Measurements from ENCODE around the gene EGFR.

Gene EGFR

DNA sequence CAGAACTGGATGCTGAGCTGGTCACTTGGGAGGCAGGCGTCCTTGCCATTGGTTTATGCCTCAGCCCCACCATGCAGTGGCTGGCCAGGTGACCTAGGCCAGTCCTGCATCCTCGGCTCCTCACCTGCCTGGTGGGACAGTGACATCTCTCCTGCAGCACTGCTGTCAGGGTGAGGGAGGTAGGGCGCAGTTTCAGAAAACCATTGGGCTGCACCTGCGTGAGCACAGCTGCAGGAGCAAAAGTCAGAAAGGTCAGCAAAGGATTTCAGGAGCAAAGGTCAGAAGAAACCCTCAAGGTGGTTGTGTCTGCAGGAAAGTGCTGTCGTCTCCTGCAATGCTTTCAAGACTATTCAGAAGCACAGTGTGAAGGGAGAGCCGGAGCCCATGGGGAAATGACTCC is 48.1 kb downstream of the EGFR start:
- Histone ChIP-seq H3K9me3 (ENCODE audit: insufficient read depth, low read length) (0 out of 2 replicates have a peak, but pooled peaks cover 2% of the 10 kb centered on the region), H3K4me2 (ENCODE audit: low read length) (peak overlapping the region; percentile 89), H3K79me2 (ENCODE audit: low read length) (no peaks in the 10 kb centered on the region), H4K20me1 (ENCODE audit: insufficient read depth, low read length) (no peaks in the 10 kb centered on the region), H3K36me3 (replicated peaks; ENCODE audit: low read depth, low read length) (peaks cover 2% of the 10 kb centered on the region), H3K4me1 (ENCODE audit: low read length) (peaks cover 78% of the 10 kb centered on the region), H3K9ac (ENCODE audit: low read length) (peak overlapping the region; percentile 54), H3K4me3 (ENCODE audit: low read length) (peak overlapping the region; percentile 65), H2AFZ (ENCODE audit: low read depth, low read length) (peak overlapping the region; percentile 30; the same call in 1 of the 2 replicates), H3K27ac (ENCODE audit: low read length) (peak overlapping the region; percentile 78), H3K27me3 (ENCODE audit: low read depth, low read length) (peaks cover 19% of the 10 kb centered on the region)
- TF ChIP-seq, protein P1, sequence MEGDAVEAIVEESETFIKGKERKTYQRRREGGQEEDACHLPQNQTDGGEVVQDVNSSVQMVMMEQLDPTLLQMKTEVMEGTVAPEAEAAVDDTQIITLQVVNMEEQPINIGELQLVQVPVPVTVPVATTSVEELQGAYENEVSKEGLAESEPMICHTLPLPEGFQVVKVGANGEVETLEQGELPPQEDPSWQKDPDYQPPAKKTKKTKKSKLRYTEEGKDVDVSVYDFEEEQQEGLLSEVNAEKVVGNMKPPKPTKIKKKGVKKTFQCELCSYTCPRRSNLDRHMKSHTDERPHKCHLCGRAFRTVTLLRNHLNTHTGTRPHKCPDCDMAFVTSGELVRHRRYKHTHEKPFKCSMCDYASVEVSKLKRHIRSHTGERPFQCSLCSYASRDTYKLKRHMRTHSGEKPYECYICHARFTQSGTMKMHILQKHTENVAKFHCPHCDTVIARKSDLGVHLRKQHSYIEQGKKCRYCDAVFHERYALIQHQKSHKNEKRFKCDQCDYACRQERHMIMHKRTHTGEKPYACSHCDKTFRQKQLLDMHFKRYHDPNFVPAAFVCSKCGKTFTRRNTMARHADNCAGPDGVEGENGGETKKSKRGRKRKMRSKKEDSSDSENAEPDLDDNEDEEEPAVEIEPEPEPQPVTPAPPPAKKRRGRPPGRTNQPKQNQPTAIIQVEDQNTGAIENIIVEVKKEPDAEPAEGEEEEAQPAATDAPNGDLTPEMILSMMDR (IDR thresholded peaks at IDR 0.05; ENCODE audit: low read depth, low read length) = no peak
- TF ChIP-seq EZH2phosphoT487 (IDR thresholded peaks at IDR 0.05; ENCODE audit: low read depth) = no peak

DNA sequence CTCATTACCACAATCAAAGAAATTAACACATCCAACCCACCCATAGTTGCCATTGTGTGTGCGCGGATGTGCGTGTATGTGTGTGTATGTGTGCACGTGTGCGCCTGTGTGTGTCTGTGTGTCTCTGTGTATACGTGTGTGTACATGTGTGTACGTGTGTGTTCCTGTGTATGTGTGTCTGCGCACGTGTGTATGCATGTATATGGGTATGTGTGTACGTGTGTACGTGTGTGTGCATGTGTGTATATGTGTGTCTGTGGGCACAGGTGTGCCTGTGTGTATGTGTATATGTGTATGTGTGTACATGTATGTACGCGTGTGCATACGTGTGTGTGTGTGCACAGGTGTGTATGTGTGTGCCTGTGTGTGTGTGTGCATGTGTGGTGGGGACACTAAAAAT is 48.9 kb downstream of the EGFR start:
- Histone ChIP-seq H3K79me2 (ENCODE audit: low read length) (no peaks in the 10 kb centered on the region), H4K20me1 (ENCODE audit: insufficient read depth, low read length) (no peaks in the 10 kb centered on the region), H3K4me3 (ENCODE audit: low read length) (peak overlapping the region; percentile 19; the same call in 1 of the 2 replicates), H3K27me3 (ENCODE audit: low read depth, low read length) (peaks cover 20% of the 10 kb centered on the region), H2AFZ (ENCODE audit: low read depth, low read length) (no peak overlapping the region), H3K4me2 (ENCODE audit: low read length) (peak overlapping the region; percentile 89), H3K27ac (ENCODE audit: low read length) (peak overlapping the region; percentile 78), H3K36me3 (replicated peaks; ENCODE audit: low read depth, low read length) (peaks cover 8% of the 10 kb centered on the region), H3K9ac (ENCODE audit: low read length) (peak overlapping the region; percentile 54; the same call in 1 of the 2 replicates), H3K9me3 (ENCODE audit: insufficient read depth, low read length) (0 out of 2 replicates have a peak, but pooled peaks cover 6% of the 10 kb centered on the region), H3K4me1 (ENCODE audit: low read length) (peaks cover 86% of the 10 kb centered on the region)
- TF ChIP-seq, protein P1 (IDR thresholded peaks at IDR 0.05; ENCODE audit: low read depth, low read length) = no peak
- TF ChIP-seq EZH2phosphoT487 (IDR thresholded peaks at IDR 0.05; ENCODE audit: low read depth) = no peak

DNA sequence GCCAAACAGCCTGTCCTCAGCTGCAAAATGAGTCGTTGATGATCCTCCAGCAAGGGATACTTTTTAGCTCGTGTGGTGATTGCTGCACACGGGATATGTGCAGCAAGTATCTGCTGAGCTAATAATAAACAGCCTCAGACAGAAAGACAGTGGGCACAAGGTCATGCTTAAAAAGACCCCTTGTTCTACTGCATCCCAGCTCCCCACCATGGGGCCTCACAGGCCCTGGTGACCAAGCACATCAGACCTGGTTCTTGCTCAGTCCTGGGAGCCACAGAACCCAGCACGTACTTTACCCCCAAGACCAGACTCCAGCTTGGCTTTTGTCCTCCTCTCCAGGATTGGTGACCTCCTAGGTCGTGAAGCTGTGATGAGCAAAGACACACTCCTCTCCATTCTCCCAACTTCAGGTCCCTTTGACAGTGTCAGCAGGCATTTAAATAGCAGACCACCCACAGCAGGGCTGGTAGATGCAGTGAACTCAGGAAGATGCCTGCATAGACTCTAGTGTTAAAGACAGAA is 50.5 kb downstream of the EGFR start:
- peaks cover 8% of the 10 kb centered on the region for H3K36me3 ChIP-seq (replicated peaks; ENCODE audit: low read depth, low read length)
- peak overlapping the region; percentile 54 for H3K4me2 ChIP-seq (ENCODE audit: low read length)
- H3K4me3 ChIP-seq (ENCODE audit: low read length) = no peak overlapping the region
- peaks cover 11% of the 10 kb centered on the region for H3K27me3 ChIP-seq (ENCODE audit: low read depth, low read length)
- H4K20me1 ChIP-seq (ENCODE audit: insufficient read depth, low read length) = no peaks in the 10 kb centered on the region
- peak overlapping the region; percentile 28 for H3K9ac ChIP-seq (ENCODE audit: low read length)
- peaks cover 96% of the 10 kb centered on the region for H3K4me1 ChIP-seq (ENCODE audit: low read length)
- 0 out of 2 replicates have a peak, but pooled peaks cover 6% of the 10 kb centered on the region for H3K9me3 ChIP-seq (ENCODE audit: insufficient read depth, low read length)
- no peaks in the 10 kb centered on the region for H3K79me2 ChIP-seq (ENCODE audit: low read length)
- H2AFZ ChIP-seq (ENCODE audit: low read depth, low read length) = no peak overlapping the region
- peak overlapping the region; percentile 8; the same call in 1 of the 2 replicates for H3K27ac ChIP-seq (ENCODE audit: low read length)
- TF ChIP-seq, protein P1 (IDR thresholded peaks at IDR 0.05; ENCODE audit: low read depth, low read length) = no peak
- TF ChIP-seq EZH2phosphoT487 (IDR thresholded peaks at IDR 0.05; ENCODE audit: low read depth) = no peak

DNA sequence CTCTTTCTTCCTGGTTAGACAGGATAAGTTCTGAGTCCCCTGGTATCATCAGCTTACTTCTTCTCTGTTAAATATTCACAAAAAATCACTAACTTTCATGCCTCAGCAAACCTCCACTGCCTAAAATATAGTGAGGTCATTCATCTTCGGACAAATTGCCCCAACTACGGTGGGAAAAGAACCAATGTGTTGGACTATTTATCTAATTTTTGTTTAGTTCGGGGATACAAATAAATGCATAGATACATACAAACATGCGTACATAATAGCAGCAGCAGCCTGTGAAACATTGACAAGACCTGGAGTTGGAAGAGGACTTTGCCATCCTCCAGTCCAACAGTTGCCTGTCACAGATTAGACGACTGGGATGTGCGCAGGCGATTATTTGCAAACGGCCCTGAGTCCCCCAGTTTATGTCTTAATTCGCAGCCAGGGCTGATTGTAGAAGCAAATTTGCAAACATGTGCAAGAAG is 51.5 kb downstream of the EGFR start:
- Histone ChIP-seq H3K79me2 (ENCODE audit: low read length) (no peaks in the 10 kb centered on the region), H3K4me2 (ENCODE audit: low read length) (peak overlapping the region; percentile 54), H3K36me3 (replicated peaks; ENCODE audit: low read depth, low read length) (peaks cover 8% of the 10 kb centered on the region), H4K20me1 (ENCODE audit: insufficient read depth, low read length) (no peaks in the 10 kb centered on the region), H3K9ac (ENCODE audit: low read length) (peak overlapping the region; percentile 28; the same call in 1 of the 2 replicates), H3K27ac (ENCODE audit: low read length) (no peak overlapping the region), H3K9me3 (ENCODE audit: insufficient read depth, low read length) (0 out of 2 replicates have a peak, but pooled peaks cover 6% of the 10 kb centered on the region), H3K27me3 (ENCODE audit: low read depth, low read length) (peaks cover 3% of the 10 kb centered on the region; the same call in 1 of the 2 replicates), H3K4me3 (ENCODE audit: low read length) (peak overlapping the region; percentile 25; the same call in 1 of the 2 replicates), H3K4me1 (ENCODE audit: low read length) (peaks cover 96% of the 10 kb centered on the region), H2AFZ (ENCODE audit: low read depth, low read length) (no peak overlapping the region)
- TF ChIP-seq EZH2phosphoT487 (IDR thresholded peaks at IDR 0.05; ENCODE audit: low read depth) = no peak
- TF ChIP-seq, protein P1 (IDR thresholded peaks at IDR 0.05; ENCODE audit: low read depth, low read length) = no peak
